Fibroblast of skin of abdomen (primary cell): ENCODE data around the gene ANKRD55.
"Not testable (repeated sequence)": the region's sequence is repeated elsewhere in the genome, so short reads cannot be mapped to it uniquely, and the experiment has no call there.

Source experiments
- DNase-seq: peaks from one replicate; pipeline ENCODE4 v3.0.0-alpha.2; 2013

The ANKRD55 gene

DNA sequence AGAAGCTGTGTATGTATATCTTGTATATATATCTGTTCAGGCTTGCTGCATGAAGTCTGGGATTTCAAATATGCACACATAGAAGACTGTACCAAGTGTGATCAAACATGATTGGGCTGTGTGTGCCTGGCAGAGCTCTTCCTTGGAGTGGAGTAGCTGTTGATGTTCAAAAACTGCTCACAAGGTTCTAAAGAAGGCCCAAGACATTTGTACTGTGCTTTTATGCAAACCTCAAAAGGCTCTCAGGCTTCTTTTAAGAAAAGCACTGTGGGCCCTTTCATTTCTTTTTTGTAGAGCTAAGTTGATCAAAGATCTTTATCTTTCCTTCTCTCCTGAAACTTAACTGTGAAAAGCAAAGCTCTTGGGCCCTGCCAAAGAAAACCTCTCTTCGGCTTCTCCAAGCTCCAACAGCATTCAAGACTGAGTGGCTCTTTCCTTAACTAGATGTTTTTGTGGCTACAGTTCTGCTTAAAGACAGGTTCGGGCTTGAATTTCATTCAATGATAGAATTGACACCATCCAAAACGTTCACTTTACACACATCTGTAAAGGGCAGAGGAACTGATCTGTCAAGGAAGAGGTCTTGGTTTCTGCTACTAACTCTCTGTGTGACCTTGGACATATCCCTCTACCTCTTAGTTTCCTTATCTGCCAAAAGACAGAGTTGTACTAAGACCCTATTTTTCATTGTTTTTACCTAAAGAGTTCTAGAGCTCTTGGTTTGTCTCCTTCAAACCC is 132.5 kb downstream of the ANKRD55 start:
- DNase-seq, result no peak

GRCh38 chr5:56099346-56099745 is 133.8 kb downstream of the ANKRD55 start:
- DNase-seq, result peak; percentile 89

- no peak for DNase-seq
These were observed 136.1 kb downstream of the ANKRD55 start for GRCh38 chr5:56097055-56097454.

GRCh38 chr5:56095579-56096102 is 137.5 kb downstream of the ANKRD55 start:
- DNase-seq, result no peak

DNA sequence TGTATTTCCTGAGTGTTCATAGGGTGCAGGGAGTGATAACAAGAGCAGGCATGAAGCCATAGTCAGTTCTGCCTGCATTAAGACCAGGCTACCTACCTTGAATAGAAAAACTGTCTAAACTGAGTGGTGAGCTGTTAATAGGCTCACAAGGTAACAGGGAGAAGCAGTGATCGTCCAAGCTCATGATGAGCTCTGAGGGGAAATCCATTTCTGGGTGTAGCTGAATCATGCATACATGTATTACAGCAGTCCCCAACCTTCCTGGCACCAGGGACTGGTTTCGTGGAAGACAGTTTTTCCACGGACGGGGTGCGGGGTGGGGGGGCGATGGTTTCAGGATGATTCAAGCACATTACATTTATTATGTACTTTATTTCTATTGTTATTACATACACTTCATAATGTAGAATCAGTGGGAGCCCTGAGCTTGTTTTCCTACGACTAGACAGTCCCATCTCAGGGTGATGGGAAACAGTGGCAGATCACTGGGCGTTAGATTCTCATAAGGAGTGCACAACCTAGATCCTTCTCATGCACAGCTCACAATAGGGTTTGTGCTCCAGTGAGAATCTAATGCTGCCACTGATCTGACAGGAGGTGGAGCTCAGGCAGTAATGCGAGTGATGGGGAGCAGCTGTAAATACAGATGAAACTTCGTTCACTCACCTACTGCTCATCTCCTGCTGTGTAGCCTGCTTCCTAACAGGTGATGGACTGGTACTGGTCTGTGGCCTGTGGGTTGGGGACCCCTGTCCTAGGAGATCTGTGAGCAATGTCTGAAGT is 138.4 kb downstream of the ANKRD55 start:
- no peak for DNase-seq

DNA sequence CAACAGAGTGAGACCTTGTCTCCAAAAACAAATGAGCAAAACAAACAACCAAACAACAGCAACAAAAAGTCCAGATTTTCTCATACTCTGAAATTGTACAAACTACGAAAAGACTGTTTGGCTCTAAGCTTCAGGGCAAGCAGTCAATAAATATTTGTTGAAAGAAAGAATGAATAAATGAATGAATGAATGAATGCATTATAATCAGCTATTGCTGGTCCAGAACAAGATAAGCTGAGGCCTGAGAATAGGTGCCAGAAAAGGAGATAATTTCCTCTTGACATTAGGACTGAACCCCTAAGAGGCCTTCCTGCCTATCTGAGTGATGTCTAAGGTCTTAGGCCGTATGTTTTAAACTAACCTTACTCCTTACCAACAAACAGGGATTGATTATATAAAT is 139.2 kb downstream of the ANKRD55 start:
- DNase-seq, result no peak

GRCh38 chr5:56092115-56092514 is 141.0 kb downstream of the ANKRD55 start:
- no peak for DNase-seq

DNA sequence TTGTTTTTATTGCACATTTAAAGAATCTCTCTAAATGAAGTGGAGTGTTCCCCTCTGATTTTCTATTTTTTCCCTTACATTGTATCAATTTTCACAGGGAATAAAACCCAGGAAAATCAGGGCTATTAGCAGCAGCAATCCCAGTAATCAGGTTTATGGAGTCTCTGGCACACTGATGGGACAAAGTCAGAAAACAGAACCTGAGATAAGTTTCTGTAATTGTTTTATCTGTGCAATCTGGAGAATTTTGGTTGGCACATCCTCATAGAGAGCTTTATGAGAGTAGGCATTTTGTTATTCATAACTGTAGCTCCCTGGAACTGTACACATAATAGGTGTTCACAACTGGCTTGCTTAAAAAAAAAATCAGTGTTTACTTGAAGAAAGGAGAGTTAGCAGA is 141.5 kb downstream of the ANKRD55 start:
- DNase-seq, result no peak

- no peak for DNase-seq
These were observed 142.2 kb downstream of the ANKRD55 start for GRCh38 chr5:56090793-56091460.

DNA sequence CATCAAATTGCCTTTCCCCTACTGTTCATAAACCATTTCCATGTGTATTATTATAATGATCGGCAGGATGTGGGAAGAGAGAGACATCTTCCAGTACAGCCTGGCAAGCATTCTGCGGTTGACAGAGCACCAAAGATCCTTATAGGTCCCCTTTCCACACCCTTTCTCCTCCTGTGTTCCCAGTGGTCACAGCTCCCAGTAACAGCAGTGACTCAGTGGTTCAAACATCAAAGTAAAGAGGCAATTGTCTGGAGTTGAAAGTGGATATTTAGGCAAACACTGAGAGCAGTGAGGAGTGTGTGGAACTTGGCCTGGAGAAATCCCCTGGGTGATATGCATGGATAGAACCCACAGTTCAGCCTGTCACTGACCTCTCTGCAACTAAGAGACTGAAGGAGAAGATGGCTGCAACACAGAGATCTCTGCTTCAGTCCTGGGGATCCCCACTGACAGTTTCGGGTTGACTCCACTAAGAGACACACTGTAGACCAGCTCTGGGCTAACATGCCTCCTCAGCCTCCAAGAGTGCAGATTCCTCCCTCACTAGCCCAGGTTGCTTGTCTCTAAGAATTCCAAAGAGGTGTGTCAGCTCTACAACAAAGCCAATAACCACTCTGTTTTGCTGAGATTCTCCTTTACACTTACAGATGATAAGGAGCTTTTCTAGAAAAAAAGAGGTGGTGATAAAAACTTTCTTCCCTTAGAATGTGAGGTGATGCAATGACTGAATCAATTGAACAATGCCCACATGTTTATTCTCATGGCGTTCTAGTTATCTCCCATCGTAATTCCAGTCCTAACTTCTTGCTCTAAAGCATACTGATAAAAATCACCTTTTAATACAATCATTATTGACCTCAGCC is 143.9 kb downstream of the ANKRD55 start:
- DNase-seq, result peak; percentile 88

- no peak for DNase-seq
These were observed 144.6 kb downstream of the ANKRD55 start for GRCh38 chr5:56088431-56088949.

GRCh38 chr5:56085193-56085592 is 147.9 kb downstream of the ANKRD55 start:
- no peak for DNase-seq

GRCh38 chr5:56083286-56083854 is 149.8 kb downstream of the ANKRD55 start:
- no peak for DNase-seq

- not testable (repeated sequence) for DNase-seq
These were observed 152.0 kb downstream of the ANKRD55 start for GRCh38 chr5:56081053-56081642.

DNA sequence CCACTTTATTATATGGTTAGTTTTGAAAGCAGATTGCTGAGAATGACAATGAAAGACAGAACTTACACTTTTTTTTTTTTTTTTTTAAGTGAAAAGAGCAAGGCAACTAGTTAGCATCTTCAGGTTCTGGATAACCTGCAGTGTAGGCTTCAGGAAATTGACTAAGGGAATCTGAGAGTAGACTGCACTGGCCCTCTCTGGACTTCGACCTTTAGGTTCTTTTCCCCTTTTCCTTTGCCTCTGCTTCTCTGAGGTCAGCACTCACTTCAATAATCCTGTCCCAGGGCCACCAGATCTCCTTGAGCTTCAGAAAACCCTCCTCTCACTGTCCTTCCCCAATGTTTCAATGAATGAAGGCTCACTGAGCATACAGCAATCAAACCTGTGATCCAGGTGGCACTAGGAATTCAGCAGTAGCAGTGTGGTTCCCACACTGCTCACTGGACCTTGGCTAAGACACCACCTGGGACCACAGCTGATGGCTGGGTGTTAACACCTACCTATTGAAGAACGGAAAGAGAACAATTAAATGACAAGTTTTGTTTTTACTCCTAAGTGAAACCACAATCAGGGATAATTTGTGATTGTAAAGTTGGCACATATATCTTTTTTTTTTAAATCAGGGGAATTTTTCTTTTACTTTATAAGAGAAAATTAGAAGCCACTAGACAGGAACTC is 152.6 kb downstream of the ANKRD55 start:
- no peak for DNase-seq

GRCh38 chr5:56079157-56079500 is 154.0 kb downstream of the ANKRD55 start:
- not testable (repeated sequence) for DNase-seq

- DNase-seq, result peak; percentile 8
These were observed 154.6 kb downstream of the ANKRD55 start for GRCh38 chr5:56078278-56079156.

DNA sequence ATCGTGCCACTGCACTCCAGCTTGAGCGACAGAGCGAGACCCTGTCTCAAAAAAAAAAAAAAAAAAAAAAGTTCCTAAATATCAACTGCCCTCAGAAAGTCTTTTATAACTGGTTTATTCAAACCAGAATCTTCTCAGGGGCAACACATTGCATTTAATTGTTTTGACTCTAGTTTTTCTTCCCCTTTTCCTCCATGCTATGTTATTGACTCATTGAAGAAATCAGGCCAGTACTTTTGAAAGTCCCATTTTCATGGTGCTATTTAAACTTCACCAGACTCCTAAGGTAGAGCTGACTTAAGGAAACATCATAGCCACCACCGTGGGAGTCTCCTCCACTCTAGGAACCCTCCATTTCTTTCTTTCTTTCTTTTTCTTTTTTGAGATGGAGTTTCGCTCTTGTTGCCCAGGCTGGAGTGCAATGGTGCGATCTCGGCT is 155.3 kb downstream of the ANKRD55 start:
- no peak for DNase-seq

GRCh38 chr5:56076486-56076885 is 156.6 kb downstream of the ANKRD55 start:
- DNase-seq, result no peak

DNA sequence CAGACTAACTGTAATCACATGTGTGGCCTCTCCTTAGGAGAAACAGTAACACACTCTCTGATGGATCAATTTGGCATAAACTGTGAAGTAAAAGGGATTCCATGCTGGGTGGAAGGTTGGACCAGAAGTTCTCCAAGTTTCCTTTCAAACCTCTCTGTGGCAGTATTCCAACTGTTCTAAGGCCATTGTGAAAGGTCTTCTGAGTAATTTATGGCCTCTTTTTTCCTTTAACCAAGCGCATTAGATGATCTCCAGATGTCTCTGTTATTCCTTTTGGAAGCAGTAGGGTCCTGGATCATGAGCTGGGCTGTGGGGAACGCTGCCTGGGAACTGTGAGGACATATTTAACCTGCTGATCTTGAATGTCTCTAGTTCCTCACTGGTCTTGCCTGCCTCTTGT is 157.8 kb downstream of the ANKRD55 start:
- DNase-seq, result peak; percentile 87
